ENCODE data around the gene ELF1.
"Not testable (repeated sequence)": the region's sequence is repeated elsewhere in the genome, so short reads cannot be mapped to it uniquely, and the experiment has no call there.

The ELF1 gene

DNA sequence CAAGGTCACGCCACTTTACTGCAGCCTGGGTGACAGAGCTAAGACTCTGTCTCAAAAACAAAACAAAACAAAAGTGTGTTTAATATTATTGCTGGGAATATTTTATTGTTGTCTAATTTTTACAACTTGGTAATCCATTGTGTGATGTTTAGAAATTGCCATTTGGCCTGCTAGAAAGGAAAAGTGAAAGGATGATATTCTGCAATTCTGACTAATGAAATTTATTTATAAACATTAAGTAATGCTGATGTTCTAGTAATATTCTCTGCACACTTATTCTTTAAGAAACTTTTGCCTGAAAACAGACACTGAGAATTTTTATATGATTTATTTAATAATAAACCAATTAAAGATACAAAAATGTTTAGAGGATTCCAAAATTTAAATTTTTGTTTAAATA is 87.4 kb downstream of the ELF1 start:
- no peak for DNase-seq (ENCODE audit: low read depth)

- DNase-seq (ENCODE audit: low read depth) = not testable (repeated sequence)
These were observed 89.2 kb downstream of the ELF1 start for GRCh38 chr13:40929883-40930282.

DNA sequence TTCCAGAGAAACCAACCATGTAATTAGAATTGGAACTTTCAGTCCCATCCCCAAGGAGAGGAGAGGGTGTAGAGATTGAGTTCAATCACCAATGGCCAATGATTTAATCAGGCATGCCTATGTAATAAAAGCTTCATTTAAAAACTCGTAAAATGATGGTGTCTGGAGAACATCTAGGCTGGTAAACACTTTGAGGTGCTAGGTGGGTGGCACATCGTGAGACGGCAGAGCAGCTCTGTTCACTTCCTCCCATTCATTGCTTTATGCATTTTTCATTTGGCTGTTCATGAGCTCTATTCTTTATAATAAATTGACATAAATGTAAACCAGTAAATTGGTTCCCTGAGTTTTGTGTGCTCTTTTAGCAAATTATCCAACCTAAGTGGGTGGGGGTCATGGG is 90.1 kb downstream of the ELF1 start:
- DNase-seq (ENCODE audit: low read depth) = no peak

DNA sequence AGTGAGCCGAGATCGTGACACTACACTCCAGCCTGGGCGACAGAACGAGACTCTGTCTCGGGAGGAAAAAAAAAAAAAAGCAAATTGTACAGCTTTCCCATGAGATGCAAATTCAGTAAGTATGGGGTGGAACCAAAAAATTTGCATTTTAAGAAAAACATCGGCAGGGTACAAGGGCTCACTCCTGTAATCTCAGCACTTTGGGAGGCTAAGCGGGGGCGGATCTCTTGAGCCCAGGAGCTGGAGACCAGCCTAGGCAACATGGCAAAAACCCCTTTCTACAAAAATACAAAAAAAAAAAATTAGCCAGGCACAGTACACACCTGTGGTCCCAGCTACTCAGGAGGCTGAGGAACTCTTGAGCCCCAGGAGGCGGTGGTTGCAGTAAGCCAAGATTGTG is 91.2 kb downstream of the ELF1 start:
- no peak for DNase-seq (ENCODE audit: low read depth)

GRCh38 chr13:40923867-40924266 is 95.2 kb downstream of the ELF1 start:
- no peak for DNase-seq (ENCODE audit: low read depth)

- no peak for DNase-seq (ENCODE audit: low read depth)
These were observed 96.6 kb downstream of the ELF1 start for GRCh38 chr13:40922437-40923040.

DNA sequence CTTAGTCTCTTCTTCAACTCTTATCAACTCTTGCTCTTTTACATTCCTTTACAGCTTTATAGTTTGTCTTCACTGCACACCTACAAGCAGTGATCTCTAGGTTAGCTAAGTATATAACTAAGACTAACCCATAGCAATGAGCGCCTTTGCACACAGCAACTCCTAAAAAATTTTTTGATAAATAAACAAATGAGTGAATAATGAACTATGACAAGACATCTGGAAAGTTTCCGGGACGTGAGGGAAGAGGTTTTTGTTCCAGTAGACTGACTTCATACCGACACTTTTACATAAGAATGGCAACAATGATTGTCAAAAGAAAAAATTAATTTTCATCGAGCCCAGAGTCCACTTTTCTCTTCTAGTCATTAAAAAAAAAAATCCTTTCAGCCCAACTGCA is 98.3 kb downstream of the ELF1 start:
- DNase-seq (ENCODE audit: low read depth) = no peak

DNA sequence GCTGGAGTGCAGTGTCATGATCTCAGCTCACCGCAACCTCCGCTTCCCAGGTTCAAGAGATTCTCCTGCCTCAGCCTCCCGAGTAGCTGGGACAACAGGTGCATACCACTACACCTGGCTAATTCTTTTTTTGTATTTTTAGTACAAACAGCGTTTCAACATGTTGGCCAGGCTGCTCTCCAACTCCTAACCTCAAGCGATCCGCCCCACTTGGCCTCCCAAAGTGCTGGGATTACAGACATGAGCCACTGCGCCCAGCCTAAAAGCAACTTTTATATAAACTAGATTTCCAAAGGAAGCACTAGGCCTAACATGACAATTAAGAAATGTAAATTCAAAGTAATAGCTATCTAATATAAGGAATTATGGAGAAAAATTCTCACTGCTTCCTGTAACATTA is 99.2 kb downstream of the ELF1 start:
- not testable (repeated sequence) for DNase-seq (ENCODE audit: low read depth)

GRCh38 chr13:40916207-40916998 is 102.7 kb downstream of the ELF1 start:
- no peak for DNase-seq (ENCODE audit: low read depth)

DNA sequence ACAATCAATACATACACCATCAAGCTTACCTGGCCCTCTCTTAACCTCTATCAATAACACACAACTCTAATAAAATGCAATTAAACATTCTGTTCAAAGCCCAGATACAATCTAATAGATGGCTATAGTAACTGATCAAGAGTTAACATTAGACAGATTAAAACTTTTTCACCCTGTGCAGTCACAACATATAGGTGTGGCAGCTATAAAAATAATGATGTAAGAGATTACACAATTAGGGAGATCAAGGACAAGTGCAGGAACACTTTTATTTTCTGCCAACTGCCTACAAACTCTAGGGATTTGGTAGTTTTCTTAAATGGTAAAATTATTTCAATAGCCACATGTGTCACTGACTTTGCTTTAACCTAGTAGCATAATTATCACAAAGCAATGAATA is 104.3 kb downstream of the ELF1 start:
- not testable (repeated sequence) for DNase-seq (ENCODE audit: low read depth)

DNA sequence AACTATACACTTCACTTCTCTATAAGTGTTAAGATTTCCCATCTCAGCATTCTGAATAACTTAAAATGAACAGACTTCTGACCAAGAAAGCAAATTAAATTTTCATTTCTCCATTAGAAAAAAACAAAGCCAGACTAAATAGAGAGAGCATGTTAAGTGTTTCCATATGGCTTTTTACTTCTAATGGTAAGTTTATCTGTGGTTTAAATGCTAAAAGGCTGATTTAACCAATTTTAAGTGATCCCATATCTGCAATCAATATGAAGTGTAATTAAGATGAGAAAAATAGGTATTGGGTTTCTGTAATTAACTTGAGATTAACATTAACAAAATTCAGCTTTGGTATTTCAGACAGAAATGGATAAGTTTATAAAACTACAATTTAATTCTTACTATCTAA is 107.8 kb downstream of the ELF1 start:
- no peak for DNase-seq (ENCODE audit: low read depth)

DNA sequence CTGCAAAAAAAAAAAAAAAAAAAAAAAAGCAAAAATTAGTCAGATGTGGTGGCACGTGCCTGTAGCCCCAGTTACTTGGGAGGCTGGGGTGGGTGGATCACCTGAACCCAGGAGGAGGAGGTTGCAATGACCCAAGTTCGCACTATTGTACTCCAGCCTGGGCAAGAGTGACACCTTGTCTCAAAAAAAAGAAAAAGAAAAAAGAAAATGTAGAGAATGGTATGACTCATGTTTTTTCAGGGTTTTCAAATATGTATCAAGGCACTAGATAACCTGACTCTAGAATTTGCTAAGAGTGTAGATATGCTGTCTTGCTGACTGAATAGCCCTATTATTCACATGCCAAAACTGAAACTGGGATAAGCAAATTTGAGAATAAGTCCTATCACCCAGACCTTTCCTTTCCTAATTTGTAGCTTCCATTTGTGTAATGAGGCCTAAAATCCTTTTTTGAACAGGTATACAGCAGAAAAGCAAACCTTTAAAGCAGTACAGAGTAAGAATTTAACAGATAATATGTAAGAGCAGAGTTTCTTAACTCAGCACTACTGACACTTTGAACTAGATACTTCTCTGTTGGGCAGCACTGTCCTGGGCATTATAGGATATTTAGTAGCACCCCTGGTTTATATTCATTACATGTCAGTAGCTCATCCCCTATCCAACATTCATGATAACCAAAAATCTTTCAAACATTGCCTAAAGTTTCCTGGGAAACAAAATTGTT is 108.6 kb downstream of the ELF1 start:
- DNase-seq (ENCODE audit: low read depth) = no peak

GRCh38 chr13:40909541-40910200 is 109.4 kb downstream of the ELF1 start:
- DNase-seq (ENCODE audit: low read depth) = not testable (repeated sequence)

- DNase-seq (ENCODE audit: low read depth) = no peak
These were observed 110.6 kb downstream of the ELF1 start for GRCh38 chr13:40908546-40908945.

GRCh38 chr13:40901032-40901431 is 118.1 kb downstream of the ELF1 start:
- not testable (repeated sequence) for DNase-seq (ENCODE audit: low read depth)

GRCh38 chr13:40900568-40900967 is 118.5 kb downstream of the ELF1 start:
- DNase-seq (ENCODE audit: low read depth) = not testable (repeated sequence)

DNA sequence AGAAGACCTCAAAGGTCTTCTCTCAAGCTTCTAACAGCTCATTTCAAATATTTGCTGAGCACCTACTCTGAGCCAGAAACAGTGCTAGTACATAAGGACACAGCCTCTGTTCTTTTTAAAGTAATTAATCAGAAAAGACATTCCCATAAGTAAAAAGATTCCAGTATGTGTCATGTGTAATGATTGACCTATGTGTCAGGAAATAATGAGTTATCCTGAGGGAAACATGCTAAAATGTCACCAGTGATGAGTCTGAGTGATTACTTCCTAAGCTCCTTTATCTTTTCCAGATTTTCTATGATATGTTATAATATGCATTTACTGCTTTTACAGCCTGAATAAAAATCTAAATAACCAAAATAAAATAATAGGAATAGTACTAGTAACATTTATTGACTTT is 122.1 kb downstream of the ELF1 start:
- DNase-seq (ENCODE audit: low read depth) = no peak

DNA sequence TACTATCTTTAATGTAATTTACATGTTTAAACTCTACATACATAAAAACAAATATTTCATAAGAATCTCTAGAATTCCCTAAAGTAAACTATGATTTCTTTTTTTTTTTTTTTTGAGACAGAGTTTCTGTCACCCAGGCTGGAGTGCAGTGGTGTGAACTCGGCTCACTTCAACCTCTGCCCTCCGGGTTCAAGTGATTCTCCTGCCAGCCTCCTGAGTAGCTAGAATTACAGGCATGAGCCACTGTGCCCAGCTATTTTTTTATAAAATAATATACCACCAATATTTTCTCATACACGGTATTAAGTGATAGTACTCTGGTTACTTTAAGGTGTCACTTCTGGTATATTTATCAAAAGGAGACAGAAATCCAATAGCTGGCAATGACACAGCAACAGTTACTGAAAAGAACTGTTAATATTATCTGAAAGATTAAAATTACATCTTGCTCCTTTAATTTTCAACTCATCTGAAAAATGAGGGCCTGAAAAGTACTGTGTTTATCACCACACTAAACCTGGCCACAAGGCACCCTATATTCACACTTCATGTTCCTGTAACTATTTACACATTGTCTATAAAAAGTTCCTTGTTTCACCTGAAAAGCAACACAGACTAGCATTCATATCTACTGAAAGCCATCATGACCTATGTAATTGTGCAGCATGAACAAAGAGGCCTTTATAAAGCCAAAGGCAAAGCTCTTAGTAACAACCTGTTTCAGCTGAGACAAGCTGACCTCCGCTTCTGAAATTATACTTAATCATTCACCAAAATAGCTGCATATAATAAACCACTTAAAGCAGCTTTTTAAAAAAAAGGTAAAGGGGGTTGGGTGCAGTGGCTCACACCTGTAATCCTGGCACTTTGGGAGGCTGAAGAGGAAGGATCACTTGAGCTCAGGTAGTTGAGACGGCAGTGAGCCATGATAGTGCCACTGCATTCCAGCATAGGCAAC is 123.6 kb downstream of the ELF1 start:
- no peak for DNase-seq (ENCODE audit: low read depth)

DNA sequence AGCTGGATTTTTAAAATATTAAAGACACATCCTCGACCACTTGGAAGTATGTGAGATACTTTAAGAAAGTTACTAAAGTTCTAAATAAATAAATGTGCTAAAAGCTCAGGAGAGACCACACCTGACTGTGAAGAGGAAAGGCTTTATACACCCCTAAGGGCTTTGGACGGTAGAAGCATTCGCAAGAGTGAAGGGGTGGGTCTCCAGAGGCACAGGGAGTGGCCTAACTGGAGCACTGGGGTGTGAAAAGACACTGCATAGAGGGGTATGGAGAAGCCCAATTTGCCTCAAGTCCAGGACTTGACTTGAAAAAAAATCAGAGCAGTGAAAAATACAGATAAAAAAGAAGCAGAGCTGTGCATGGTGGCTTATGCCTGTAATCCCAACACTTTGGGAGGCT is 125.5 kb downstream of the ELF1 start:
- DNase-seq (ENCODE audit: low read depth) = not testable (repeated sequence)

DNA sequence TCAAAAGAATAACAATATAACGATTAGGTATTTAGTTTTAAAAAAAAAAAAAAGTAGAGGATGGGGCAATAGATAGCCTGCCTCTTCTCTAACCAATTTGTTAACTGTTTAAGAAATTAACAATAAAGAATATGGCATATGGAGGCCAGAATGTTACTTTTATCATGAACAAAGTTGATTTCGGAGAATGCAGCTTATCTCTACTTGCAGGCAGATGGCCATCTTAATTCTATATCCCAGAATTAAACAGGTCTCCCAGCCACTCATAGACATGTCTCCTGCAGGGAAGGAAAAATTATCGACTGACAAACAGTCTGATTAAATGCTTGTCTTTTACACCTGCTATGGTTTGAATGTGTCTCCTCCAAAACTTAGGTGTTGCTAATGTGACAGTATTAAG is 133.1 kb downstream of the ELF1 start:
- no peak for DNase-seq (ENCODE audit: low read depth)

DNA sequence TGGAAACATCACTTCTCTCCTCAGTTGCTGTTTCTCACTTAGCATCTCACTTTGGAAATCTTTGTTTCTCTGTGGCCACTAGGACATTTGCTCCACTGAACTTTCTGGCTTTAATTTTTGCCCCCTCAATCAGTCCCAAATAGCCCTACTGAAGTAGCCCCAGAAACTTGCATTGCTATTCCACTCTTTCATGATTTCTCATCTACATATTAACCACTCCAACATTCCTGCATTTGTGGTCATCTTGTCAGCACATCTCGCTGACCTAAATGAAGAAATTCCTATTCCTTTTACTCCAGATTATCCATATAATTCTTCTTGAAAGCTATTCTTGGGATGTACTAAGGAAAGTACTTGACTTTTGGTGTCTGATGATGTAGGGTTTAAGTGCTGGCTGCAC is 134.9 kb downstream of the ELF1 start:
- DNase-seq (ENCODE audit: low read depth) = not testable (repeated sequence)

Data from fibroblast of the conjunctiva (primary cell).